Neural crest cell (in vitro differentiated cells): Measurements from ENCODE around the gene NUDT3. TPM values are rescaled to one million over a fixed set of nuclear protein-coding genes. Genes with fewer than 3 reads are reported as not detected.

Experiments
- DNase-seq: peaks from one replicate; pipeline ENCODE4 v3.0.0; 2021; ENCODE audit warnings: low read depth, mixed read lengths, low spot score
- H3K27ac Mint-ChIP-seq: one replicate; pipeline ENCODE4 v1.8.0; 2021; ENCODE audit warnings: mild to moderate bottlenecking, mixed read lengths; ENCODE audit not compliant: unreplicated experiment
- H3K27me3 Mint-ChIP-seq: 2 replicates; pipeline ENCODE4 v1.8.0; 2021; ENCODE audit warnings: low read depth, mild to moderate bottlenecking, mixed read lengths
- H3K36me3 Mint-ChIP-seq: 2 replicates; pipeline ENCODE4 v1.8.0; 2021; ENCODE audit warnings: low read depth, mild to moderate bottlenecking, mixed read lengths
- H3K4me1 Mint-ChIP-seq: 2 replicates; pipeline ENCODE4 v1.8.0; 2021; ENCODE audit warnings: mixed read lengths
- H3K4me3 Mint-ChIP-seq: one replicate; pipeline ENCODE4 v1.8.0; 2021; ENCODE audit warnings: mild to moderate bottlenecking, mixed read lengths
- H3K9me3 Mint-ChIP-seq: 2 replicates; pipeline ENCODE4 v1.8.0; 2021; ENCODE audit warnings: mixed read lengths
- total RNA-seq: library from RNA; stranded (reverse); gene quantifications from 2 replicates; pipeline ENCODE4 v1.2.1, GENCODE V29; 2021
- TF ChIP-seq, protein P1 (sequence below): fragments of 200-600 bp; sonication (generic); conservative IDR thresholded peaks from 2 replicates; pipeline ENCODE4 v1.5.0; 2021; ENCODE audit warnings: antibody characterized with exemption, mild to moderate bottlenecking

The NUDT3 gene
- total RNA-seq, 1 donor from 2014 or later: 47.5 TPM

DNA sequence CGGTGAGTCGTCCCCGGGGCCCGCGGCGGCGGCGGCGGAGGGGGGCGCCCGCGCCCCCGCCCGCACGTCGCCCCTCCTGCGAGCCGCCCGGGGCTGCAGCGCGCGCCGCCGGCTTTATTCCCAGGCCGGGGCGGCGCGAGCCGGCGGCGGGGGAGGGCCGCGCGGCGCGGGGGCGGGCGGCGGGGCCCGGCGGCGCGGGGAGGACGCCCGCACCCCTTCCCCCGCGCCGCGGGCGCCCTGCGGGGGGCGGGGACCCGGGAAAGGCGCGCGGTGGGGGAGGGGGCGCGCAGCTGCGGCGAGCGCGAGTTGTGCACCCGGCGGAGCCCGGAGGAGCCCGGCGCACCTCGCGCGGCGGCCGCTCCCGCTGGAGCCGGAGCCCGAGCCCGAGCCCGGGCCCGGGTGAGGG lies 155.2 kb downstream of the NUDT3 start:
- TF ChIP-seq, protein P1, sequence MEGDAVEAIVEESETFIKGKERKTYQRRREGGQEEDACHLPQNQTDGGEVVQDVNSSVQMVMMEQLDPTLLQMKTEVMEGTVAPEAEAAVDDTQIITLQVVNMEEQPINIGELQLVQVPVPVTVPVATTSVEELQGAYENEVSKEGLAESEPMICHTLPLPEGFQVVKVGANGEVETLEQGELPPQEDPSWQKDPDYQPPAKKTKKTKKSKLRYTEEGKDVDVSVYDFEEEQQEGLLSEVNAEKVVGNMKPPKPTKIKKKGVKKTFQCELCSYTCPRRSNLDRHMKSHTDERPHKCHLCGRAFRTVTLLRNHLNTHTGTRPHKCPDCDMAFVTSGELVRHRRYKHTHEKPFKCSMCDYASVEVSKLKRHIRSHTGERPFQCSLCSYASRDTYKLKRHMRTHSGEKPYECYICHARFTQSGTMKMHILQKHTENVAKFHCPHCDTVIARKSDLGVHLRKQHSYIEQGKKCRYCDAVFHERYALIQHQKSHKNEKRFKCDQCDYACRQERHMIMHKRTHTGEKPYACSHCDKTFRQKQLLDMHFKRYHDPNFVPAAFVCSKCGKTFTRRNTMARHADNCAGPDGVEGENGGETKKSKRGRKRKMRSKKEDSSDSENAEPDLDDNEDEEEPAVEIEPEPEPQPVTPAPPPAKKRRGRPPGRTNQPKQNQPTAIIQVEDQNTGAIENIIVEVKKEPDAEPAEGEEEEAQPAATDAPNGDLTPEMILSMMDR: no peak
- no peak overlapping the region for H3K27ac Mint-ChIP-seq
- H3K27me3 Mint-ChIP-seq: peaks cover 6% of the 10 kb centered on the region
- no peaks in the 10 kb centered on the region for H3K9me3 Mint-ChIP-seq
- peaks cover 6% of the 10 kb centered on the region for H3K36me3 Mint-ChIP-seq
- peaks cover 56% of the 10 kb centered on the region for H3K4me1 Mint-ChIP-seq
- no peak for DNase-seq
- no peak overlapping the region for H3K4me3 Mint-ChIP-seq

DNA sequence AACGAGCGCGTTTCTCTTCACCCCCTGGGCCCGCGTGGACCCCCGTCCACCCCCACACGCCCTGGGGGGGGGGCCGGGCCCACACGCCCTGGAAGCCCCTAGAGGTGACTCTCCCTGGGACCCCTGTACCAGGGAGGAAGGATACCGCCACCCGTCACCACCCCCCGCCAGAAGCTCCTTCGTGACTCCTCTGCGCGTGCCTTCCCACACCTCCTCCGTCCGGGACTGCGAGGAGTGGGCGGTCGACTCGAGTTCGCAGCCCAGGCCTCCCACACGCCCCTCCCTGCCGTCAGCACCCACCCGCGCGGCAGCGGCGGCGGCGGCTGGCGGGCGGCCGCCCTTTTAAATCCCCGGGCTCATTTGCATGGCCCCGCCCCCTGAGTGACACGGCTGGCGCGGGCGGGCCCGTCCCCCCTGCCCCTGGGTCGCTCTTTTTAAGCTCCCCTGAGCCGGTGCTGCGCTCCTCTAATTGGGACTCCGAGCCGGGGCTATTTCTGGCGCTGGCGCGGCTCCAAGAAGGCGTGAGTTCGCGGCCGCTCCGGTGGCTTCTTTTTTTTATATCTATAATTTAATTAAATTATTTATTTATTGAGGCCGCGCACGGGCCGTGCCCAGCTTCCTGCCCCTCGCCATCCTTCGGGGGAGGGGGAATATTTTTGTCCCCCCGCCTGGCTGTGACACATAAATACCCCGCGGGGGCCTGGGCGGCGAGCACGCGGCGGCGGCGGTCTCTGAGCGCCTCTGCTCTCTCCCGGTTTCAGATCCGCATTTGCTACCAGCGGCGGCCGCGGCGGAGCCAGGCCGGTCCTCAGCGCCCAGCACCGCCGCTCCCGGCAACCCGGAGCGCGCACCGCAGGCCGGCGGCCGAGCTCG lies 155.8 kb downstream of the NUDT3 start, which contains the start of gene HMGA1:
Gene HMGA1, plus strand, starts transcription at position 431 of the 873 bp plus-strand sequence. CDS start 3,908 bp downstream, outside the sequence.
- peak; percentile 79 for DNase-seq
- Mint-ChIP-seq H3K4me1 (peaks cover 50% of the 10 kb centered on the region), H3K27ac (peak within 1 kb of the TSS; percentile 96), H3K9me3 (no peaks in the 10 kb centered on the region), H3K36me3 (peaks cover 6% of the 10 kb centered on the region), H3K27me3 (peaks cover 6% of the 10 kb centered on the region), H3K4me3 (peak within 1 kb of the TSS; percentile 93)
- TF ChIP-seq, protein P1: no peak

DNA sequence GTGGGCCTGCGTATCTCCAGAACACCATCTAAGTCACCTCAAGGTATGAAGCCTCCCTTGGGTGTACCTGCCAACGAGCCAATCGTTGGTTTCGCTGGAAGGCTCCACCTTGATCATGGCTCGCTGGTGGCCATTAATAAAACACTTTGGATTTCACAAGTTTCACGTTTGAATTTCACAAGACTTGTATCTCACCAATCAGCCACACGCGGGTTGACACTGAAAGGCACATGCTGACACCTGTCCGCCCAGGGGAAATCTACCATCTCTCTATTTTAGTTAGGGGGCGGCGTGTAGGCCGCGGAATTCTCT lies 156.4 kb downstream of the NUDT3 start:
- TF ChIP-seq, protein P1: peak; percentile 1
- Mint-ChIP-seq H3K4me3 (peak overlapping the region; percentile 93), H3K9me3 (no peaks in the 10 kb centered on the region), H3K36me3 (peaks cover 6% of the 10 kb centered on the region), H3K4me1 (peaks cover 44% of the 10 kb centered on the region), H3K27ac (peak overlapping the region; percentile 96), H3K27me3 (peaks cover 6% of the 10 kb centered on the region)
- peak; percentile 31 for DNase-seq

DNA sequence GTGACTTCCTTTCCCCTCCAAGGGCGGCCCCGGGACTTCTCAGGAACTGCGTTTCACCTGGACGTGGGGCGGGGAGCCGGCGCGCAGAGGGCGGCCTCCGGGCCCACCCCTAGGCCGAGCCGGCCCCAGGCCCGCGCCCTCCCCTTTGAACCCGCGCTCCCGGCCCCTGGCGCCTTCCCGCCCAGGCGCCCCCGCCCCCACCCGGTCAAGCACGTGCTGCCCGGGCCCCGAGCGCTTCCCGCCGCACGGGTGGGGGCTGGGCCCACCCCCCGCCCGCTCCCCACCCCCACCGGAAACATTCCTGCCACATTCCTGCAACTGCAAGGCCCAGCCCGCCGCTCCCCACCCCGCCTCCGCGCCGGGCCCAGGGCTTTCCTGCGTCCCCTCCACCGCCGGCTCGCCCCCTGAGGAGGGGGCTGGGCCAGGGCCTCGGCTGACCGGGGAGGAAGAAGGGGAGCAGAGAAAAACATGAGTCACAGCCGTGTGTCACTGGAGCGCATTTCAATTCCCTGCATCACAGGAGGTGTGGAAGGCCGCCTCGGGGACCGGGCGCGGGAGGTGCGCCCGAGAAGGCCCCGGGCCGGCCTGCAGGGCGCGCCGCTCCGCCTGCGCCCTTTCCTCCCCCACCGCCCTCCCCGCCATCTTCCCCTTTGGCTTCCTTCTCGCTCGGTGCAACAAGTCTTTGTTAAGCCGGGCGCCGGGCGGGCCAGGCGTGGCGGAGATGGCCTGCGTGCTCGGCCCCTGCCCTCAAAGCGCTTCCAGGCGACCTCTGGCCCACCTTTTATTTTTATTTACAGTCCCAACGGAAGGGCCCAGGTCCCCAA lies 156.9 kb downstream of the NUDT3 start:
- TF ChIP-seq, protein P1: peak; percentile 2
- H3K9me3 Mint-ChIP-seq: no peaks in the 10 kb centered on the region
- peaks cover 41% of the 10 kb centered on the region for H3K4me1 Mint-ChIP-seq
- DNase-seq: peak; percentile 73
- H3K36me3 Mint-ChIP-seq: peaks cover 4% of the 10 kb centered on the region
- peak overlapping the region; percentile 96 for H3K27ac Mint-ChIP-seq
- H3K4me3 Mint-ChIP-seq: peak overlapping the region; percentile 93
- peaks cover 6% of the 10 kb centered on the region for H3K27me3 Mint-ChIP-seq

DNA sequence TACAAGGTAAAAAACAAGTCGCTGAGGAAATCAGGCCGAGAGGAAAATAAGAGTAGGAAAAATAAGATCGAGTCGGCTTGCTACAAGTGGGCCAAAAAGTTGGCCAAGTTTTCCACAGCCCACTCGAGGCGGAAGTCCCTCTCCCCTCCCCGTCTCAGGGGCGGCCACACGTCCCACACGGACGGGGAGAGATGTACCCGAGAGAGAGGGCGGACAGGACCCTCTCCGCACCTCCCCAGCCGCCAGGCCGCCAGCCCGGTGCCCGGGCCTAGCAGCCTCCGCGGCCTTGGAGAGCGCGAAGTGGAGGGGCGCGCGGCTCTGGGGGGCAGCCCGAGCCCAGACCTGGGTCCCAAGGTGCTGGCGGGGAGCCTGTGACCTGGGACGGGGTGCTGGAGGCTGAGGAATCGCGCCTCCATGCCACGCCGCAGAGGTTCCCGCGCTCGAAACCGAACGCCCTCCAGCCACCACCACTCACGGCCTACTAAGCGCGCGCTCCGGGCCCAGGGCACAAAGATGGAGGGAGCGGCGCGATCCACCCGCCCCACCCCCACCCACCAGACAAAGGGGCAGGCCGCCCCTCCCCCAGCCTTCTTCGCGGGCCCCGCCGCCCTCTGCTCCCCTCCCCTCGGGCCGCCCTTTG lies 157.7 kb downstream of the NUDT3 start:
- Mint-ChIP-seq H3K27ac (peak overlapping the region; percentile 10), H3K36me3 (peaks cover 4% of the 10 kb centered on the region), H3K4me3 (peak overlapping the region; percentile 72)

More for the DNA sequence above, 157.7 kb downstream of the NUDT3 start:
- peaks cover 39% of the 10 kb centered on the region for H3K4me1 Mint-ChIP-seq
- peaks cover 6% of the 10 kb centered on the region for H3K27me3 Mint-ChIP-seq
- H3K9me3 Mint-ChIP-seq: no peaks in the 10 kb centered on the region
- TF ChIP-seq, protein P1: no peak
- DNase-seq: no peak
